ENCODE data around the gene PTGER1.

PTGER1 gene

GRCh38 chr19:14440049-14440448 is 35.1 kb downstream of the PTGER1 start:
- H3K27ac ChIP-seq (replicated peaks): peak overlapping the region; percentile 76
- peak; percentile 90 to 98 for DNase-seq (ENCODE audit: low read depth in 1 of 2, low spot score in 1 of 2)
- H3K27me3 ChIP-seq (ENCODE audit: insufficient read depth, poor library complexity, severe bottlenecking): no peaks in the 10 kb centered on the region
- TF ChIP-seq, protein P1, sequence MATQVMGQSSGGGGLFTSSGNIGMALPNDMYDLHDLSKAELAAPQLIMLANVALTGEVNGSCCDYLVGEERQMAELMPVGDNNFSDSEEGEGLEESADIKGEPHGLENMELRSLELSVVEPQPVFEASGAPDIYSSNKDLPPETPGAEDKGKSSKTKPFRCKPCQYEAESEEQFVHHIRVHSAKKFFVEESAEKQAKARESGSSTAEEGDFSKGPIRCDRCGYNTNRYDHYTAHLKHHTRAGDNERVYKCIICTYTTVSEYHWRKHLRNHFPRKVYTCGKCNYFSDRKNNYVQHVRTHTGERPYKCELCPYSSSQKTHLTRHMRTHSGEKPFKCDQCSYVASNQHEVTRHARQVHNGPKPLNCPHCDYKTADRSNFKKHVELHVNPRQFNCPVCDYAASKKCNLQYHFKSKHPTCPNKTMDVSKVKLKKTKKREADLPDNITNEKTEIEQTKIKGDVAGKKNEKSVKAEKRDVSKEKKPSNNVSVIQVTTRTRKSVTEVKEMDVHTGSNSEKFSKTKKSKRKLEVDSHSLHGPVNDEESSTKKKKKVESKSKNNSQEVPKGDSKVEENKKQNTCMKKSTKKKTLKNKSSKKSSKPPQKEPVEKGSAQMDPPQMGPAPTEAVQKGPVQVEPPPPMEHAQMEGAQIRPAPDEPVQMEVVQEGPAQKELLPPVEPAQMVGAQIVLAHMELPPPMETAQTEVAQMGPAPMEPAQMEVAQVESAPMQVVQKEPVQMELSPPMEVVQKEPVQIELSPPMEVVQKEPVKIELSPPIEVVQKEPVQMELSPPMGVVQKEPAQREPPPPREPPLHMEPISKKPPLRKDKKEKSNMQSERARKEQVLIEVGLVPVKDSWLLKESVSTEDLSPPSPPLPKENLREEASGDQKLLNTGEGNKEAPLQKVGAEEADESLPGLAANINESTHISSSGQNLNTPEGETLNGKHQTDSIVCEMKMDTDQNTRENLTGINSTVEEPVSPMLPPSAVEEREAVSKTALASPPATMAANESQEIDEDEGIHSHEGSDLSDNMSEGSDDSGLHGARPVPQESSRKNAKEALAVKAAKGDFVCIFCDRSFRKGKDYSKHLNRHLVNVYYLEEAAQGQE (IDR thresholded peaks at IDR 0.05; ENCODE audit: insufficient replicate concordance, low read depth): no peak
- TF ChIP-seq POLR2AphosphoS5 (IDR thresholded peaks at IDR 0.05; ENCODE audit: low read depth) (no peak), SPI1 (IDR thresholded peaks at IDR 0.05; ENCODE audit: borderline replicate concordance, low read depth) (peak; percentile 100)
- peak overlapping the region; percentile 57 for H3K4me3 ChIP-seq (replicated peaks; ENCODE audit: insufficient read depth, low read length)

DNA sequence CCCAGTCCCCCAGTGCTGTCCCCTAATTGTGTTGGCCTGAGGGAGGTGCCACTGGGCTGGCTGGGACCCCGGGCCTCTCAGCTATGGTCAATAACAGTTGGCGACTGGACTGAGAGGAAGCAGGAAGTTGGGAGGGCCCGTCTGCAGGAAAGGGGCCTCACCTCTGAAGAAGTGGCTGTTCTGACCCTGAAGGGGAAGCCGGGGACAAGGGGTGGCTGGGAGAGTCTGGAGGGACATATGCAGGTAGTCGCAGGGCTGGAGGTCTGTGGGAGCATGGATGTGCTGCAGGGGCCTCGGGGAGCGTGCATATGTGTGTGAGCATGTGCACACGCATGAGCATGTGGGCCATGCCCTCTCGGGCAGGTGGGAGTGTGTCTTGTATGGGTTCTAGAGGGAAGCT is 36.1 kb downstream of the PTGER1 start:
- H3K27me3 ChIP-seq (ENCODE audit: insufficient read depth, poor library complexity, severe bottlenecking): no peaks in the 10 kb centered on the region
- H3K4me3 ChIP-seq (replicated peaks; ENCODE audit: insufficient read depth, low read length): no peak overlapping the region
- DNase-seq (ENCODE audit: low read depth in 1 of 2, low spot score in 1 of 2): peak; percentile 66 to 69
- TF ChIP-seq POLR2AphosphoS5 (IDR thresholded peaks at IDR 0.05; ENCODE audit: low read depth) (no peak), SPI1 (IDR thresholded peaks at IDR 0.05; ENCODE audit: borderline replicate concordance, low read depth) (peak; percentile 42; the same call in 1 of the 2 replicates)
- peak overlapping the region; percentile 76 for H3K27ac ChIP-seq (replicated peaks)

DNA sequence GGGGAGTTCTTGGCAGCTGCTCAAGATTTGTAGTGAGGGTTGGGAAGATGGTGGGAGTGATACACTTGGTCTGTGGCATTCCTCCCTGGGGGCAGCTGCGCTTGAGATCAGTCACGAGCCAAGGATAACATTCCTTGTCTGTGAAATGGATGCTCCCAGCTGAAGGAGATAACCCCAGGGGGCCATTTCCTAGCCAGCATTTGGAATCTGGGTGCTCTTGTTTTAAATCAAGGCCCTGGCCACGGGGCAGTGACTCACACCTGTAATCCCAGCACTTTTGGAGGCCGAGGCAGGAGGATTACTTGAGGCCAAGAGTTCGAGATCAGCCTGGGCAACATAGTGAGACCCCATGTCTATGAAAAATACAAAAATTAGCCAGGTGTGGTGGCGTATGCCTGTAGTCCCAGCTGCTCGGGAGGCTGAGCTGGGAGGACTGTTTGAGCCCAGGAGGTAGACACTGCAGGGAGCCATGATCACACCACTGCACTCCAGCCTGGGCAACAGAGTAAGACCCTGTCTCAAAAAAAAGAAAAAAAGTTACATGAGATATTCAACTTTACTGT is 37.5 kb downstream of the PTGER1 start:
- H3K27me3 ChIP-seq (ENCODE audit: insufficient read depth, poor library complexity, severe bottlenecking): no peaks in the 10 kb centered on the region
- H3K4me3 ChIP-seq (replicated peaks; ENCODE audit: insufficient read depth, low read length): no peak overlapping the region
- TF ChIP-seq POLR2AphosphoS5 (IDR thresholded peaks at IDR 0.05; ENCODE audit: low read depth): no peak
- no peak for TF ChIP-seq GABPA (IDR thresholded peaks at IDR 0.05; ENCODE audit: low read depth)
- TF ChIP-seq, protein P1 (IDR thresholded peaks at IDR 0.05; ENCODE audit: insufficient replicate concordance, low read depth): no peak
- TF ChIP-seq CTCF (IDR thresholded peaks at IDR 0.05; ENCODE audit: insufficient read depth, low read length): no peak
- TF ChIP-seq SPI1 (IDR thresholded peaks at IDR 0.05; ENCODE audit: borderline replicate concordance, low read depth): no peak
- no peak for DNase-seq (ENCODE audit: low read depth in 1 of 2, low spot score in 1 of 2)
- H3K27ac ChIP-seq (replicated peaks): peak overlapping the region; percentile 11; the same call in 1 of the 2 replicates

DNA sequence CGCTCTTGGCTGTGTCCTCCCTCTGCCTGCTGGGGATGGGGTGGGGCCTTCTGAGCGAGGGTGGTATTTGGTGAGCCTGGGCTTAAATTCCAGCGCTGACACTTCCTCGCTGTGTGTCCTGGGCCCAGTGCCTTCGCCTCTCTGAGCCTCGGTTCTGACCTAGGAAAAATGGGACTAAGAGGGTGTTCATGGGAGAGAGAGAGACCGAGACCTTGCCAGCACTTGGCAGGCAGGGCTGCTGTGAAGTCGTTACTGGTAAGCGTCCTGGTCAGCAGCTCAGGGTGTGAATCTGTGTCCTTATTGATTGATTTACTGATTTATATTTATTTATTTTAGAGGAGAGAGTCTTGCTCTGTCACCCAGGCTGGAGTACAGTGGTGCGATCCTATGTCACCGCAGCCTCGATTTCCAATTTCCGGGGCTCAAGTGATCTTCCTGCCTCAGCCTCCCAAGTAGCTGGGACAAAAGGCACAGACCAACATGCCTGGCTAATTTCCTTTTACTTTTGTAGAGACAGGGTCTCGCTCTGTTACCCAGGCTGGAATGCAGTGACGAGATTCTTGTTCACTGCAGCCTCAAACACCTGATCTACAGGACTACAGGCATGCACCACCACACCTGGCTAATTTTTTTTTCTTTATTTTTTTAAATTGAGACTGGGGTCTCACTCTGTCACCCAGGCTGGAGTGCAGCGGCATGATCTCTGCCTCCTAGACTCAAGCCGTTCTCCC is 39.7 kb downstream of the PTGER1 start:
- H3K27ac ChIP-seq (replicated peaks): peak overlapping the region; percentile 23; the same call in 1 of the 2 replicates
- DNase-seq (ENCODE audit: low read depth in 1 of 2, low spot score in 1 of 2): no peak
- no peaks in the 10 kb centered on the region for H3K27me3 ChIP-seq (ENCODE audit: insufficient read depth, poor library complexity, severe bottlenecking)
- H3K4me3 ChIP-seq (replicated peaks; ENCODE audit: insufficient read depth, low read length): no peak overlapping the region
- TF ChIP-seq, protein P1 (IDR thresholded peaks at IDR 0.05; ENCODE audit: insufficient replicate concordance, low read depth): no peak
- TF ChIP-seq CTCF (IDR thresholded peaks at IDR 0.05; ENCODE audit: insufficient read depth, low read length) (no peak), POLR2AphosphoS5 (IDR thresholded peaks at IDR 0.05; ENCODE audit: low read depth) (no peak), SPI1 (IDR thresholded peaks at IDR 0.05; ENCODE audit: borderline replicate concordance, low read depth) (no peak), GABPA (IDR thresholded peaks at IDR 0.05; ENCODE audit: low read depth) (no peak)
